NCI-H128 (cell line): Measurements from ENCODE around the gene SLN.

Experiments
- DNase-seq: peaks from one replicate; lab custom pipeline; 2025; ENCODE audit not compliant: unreplicated experiment; lab: John Stamatoyannopoulos, UW

SLN gene

DNA sequence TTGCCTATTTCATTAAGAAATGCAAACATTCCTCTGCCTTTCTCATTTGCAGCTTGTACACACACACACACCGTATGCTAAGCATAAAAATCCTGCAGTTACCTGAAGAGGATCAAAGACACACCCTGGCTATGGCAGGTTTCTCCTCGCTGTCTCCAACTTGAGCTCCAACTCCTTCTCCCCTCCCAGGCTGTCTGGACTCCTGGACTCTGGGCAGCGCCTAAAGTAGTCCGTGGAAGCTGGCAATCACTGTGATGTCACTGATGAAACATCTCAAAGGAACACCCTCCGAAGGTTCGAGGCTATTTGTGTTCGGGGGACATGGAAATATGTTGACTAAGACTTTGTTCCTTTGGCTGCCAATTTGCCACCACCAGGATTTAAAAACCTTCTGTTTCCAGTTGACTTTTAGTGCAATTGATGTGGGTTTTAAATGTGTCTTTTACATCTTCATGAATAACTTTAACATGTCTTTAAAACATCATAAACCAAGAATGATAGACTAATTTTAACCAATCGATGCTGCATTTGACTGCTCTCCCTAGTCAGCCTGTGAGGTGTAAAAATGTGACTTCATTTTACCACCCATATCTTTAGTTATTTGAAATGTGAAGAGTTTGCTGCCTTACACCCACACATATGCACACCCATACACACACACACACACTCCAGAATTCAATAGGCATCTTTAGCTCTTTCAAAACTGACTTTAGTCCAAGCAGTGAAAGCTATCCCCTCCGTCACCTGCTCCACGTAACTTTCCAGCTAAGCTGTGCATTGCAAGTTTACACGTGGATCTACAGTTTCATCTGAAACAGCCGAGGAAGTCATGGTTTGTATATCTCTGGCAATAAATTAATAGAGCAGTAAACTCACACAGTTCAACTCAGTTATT, at the start of gene SLN:
TSS of gene SLN (minus strand) at position 196 of the 895 bp plus-strand sequence.
- no peak for DNase-seq

DNA sequence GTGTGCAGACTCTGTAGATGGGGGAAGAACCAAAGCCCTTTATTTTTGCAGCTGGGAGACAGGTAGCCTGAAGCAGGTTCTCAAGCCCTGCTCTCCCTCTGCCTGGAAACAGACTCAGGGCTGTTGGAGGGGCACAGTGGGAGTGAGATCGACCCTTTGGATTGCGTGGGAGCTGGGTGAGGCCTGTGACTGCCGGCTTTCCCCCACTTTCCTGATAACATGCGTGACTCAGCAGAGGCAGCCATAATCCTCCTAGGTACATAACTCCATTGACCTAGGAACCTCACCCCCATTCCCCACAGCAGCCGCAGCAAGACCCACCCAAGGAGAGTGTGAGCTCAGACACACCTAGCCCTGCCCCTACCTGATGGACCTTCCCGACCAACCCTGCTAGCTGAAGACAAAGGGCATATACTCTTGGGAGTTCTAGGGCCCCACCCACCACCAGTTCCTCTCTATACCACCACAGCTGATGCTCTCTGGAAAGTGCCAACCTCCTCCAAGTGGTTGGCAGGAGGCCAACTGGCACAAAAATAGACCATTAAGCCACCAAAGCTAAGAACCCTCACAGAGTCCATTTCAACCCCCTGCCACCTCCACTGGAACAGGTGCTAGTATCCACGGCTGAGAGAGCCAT, 47.0 kb upstream of the SLN start:
- DNase-seq, result peak; percentile 20

DNA sequence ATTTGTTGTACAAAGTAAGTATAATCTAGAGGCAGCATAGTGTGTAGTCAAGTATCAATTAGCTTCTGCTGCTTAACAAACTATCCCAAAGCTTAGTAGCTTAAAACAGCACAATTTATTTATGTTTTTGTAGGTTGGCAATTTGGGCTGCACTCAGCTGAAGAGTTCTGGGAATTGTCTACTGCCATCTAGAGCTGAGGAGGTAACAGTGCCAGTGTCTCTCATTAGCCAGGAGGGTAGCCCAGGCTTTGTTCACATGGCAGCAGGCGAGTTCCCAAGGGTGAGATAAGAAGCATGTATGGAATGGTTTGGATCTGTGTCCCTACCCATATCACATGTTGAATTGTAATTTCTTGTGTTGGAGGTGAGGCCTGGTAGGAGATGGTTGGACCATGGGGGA, 45.8 kb upstream of the SLN start:
- DNase-seq, result no peak

- DNase-seq, result no peak
Measured at GRCh38 chr11:107756553-107756952, 44.7 kb upstream of the SLN start.

GRCh38 chr11:107752949-107753822, 41.3 kb upstream of the SLN start:
- DNase-seq, result no peak

GRCh38 chr11:107752508-107752907, 40.7 kb upstream of the SLN start:
- no peak for DNase-seq

DNA sequence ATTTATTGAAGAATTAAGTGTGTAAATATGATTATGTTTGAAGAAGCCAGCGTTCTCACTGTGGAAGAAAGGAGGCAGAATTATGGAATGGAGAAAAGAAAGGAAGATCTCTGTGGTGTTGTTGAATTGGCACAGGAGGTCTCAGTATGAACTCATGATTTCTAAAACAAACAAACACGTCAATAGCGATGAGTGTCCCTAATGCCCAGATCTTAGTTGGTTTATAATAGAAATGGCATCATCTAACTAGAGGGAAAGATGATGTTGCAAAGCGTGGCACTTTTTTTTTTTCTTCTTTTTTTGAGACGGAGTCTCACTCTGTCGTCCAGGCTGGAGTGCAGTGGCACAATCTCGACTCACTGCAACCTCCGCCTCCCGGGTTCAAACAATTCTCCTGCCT, 39.2 kb upstream of the SLN start:
- DNase-seq, result no peak

GRCh38 chr11:107750313-107750712, 38.5 kb upstream of the SLN start:
- no peak for DNase-seq

DNA sequence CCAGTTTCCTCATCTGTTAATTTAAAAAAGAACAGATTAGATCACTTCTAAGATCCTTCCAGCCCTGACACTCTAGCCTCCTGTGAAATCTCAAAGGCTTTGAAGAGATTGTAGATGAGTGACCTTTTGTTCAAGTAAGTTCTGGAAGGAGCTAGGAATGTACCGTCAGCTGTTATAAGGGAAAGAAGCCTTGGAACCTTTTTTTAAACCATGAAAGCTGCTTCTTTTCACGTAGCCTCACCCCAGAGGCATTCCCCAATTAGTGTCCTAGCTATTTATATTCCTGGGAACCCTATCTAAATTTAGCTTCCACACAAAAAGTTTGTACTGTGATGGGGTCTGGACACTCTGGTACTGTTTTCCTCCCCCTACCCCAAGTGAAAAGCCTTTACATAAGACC, 35.8 kb upstream of the SLN start:
- no peak for DNase-seq

DNA sequence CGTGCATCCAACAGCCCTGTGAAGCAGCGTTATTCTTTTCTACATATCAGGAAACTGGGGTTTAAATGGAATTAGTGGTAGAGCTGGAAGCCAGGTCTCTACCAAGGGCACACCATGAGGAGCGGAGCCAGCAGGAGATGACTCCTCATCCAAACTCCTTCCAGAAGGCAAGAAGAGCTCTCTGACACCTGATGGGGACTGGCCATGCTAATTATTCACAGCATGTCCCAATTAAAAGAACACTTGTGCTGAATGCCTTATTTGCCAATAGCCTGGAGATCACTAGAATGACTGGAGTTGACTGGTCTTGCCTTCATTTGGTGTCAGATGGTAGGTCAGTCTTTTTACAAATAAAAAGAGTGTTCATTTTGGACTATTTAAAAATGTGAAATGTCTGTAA, 32.9 kb upstream of the SLN start:
- no peak for DNase-seq

DNA sequence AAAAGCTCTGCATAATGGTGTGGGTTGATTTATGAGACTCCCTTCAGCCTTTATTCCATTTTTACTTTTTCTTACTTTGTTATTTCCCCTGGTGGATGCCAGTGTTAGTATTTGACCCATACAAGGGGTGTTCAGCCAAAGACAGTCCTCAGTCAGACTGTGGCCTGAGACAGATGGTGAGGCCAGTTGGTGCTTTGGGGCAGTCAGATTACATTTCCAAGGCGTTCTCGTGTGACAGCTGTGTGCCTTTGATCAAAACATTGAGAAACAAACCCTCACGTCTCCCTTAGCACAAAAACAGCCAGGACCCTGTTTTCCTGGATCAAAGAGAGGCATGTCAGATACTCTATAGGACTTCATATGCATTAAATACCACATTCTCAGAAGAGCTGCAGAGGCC, 31.3 kb upstream of the SLN start:
- no peak for DNase-seq

DNA sequence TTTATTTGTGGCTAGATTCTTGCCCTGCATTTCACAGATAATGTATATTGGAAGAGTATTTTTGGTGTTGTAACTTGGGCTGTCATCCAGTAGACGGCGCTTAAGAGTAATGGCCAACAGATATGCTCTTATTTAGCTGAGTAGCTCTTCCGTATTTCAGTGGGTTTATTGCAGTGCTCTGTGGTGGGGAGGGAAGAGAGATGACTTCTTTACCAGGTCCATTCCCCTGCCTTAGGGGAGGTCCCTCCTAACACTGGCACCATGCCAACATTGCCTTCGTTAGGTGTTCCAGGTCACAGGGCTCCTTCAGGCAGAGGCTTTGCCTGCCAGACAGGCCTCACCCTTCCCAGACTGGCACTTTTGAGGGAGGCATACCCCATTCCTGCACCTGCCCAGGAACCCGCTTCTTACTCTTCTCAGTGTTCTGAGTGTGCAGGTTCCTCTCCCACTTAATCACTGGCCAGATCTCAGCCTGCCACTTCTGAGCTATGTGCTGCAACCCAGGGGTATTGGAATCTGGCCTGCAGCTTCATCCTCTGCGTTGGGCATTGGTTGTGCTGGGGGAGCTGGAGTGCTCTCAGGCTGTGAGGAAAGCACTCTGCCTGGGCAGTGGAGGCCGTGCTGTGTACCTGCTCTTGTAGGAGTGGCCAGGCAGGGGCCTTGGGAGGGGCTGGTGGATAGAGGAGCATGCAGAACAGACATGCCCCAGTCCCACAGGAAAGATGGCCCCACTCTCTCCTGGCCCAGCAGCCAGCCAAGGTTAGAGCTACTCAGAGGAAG, 29.4 kb upstream of the SLN start:
- DNase-seq, result no peak

GRCh38 chr11:107740271-107740670, 28.4 kb upstream of the SLN start:
- no peak for DNase-seq

- no peak for DNase-seq
Measured at GRCh38 chr11:107736546-107736945, 24.7 kb upstream of the SLN start.

GRCh38 chr11:107733518-107733917, 21.7 kb upstream of the SLN start:
- no peak for DNase-seq

- no peak for DNase-seq
Measured at GRCh38 chr11:107732689-107733051, 20.8 kb upstream of the SLN start.

- DNase-seq, result no peak
Measured at GRCh38 chr11:107731941-107732688, 20.3 kb upstream of the SLN start.

GRCh38 chr11:107722662-107723061, 10.8 kb upstream of the SLN start:
- no peak for DNase-seq

GRCh38 chr11:107721207-107721606, 9.4 kb upstream of the SLN start:
- no peak for DNase-seq

- no peak for DNase-seq
Measured at GRCh38 chr11:107720303-107720774, 8.5 kb upstream of the SLN start.
